ENCODE results near the gene AGO1. TPM values are rescaled to one million over a fixed set of nuclear protein-coding genes. Genes with fewer than 3 reads are reported as not detected.

The AGO1 gene
- total RNA-seq: 10 to 100 TPM in 4 of 5 donors, 1 to 10 TPM in 1; 8.0 to 20.3 (median 12.3) TPM
- polyA plus RNA-seq: 1 to 10 TPM; 2.2 to 3.7 (median 3.4) TPM
- long read RNA-seq, donor 1: 0 reads
- long read RNA-seq, donor 2, full-length matches to known transcripts: 1 of 20 reads
- long read RNA-seq, donor 2, partial matches to known transcripts: 19 of 20 reads
- long read RNA-seq, donor 2, other reads (novel, unspliced or antisense): 0 of 20 reads
- long read RNA-seq, donor 3, full-length matches to known transcripts: 1 of 1 reads
- long read RNA-seq, donor 3, partial matches to known transcripts: 0 of 1 reads
- long read RNA-seq, donor 3, other reads (novel, unspliced or antisense): 0 of 1 reads
- long read RNA-seq, donor 4: 0 reads
- long read RNA-seq, donor 5: 0 reads
- long read RNA-seq, donor 6: 0 reads
- long read RNA-seq, donor 7: 0 reads
- long read RNA-seq, donor 8, full-length matches to known transcripts: 1 of 1 reads
- long read RNA-seq, donor 8, partial matches to known transcripts: 0 of 1 reads
- long read RNA-seq, donor 8, other reads (novel, unspliced or antisense): 0 of 1 reads
- long read RNA-seq, donor 9: 0 reads
- long read RNA-seq, donor 10: 0 reads

DNA sequence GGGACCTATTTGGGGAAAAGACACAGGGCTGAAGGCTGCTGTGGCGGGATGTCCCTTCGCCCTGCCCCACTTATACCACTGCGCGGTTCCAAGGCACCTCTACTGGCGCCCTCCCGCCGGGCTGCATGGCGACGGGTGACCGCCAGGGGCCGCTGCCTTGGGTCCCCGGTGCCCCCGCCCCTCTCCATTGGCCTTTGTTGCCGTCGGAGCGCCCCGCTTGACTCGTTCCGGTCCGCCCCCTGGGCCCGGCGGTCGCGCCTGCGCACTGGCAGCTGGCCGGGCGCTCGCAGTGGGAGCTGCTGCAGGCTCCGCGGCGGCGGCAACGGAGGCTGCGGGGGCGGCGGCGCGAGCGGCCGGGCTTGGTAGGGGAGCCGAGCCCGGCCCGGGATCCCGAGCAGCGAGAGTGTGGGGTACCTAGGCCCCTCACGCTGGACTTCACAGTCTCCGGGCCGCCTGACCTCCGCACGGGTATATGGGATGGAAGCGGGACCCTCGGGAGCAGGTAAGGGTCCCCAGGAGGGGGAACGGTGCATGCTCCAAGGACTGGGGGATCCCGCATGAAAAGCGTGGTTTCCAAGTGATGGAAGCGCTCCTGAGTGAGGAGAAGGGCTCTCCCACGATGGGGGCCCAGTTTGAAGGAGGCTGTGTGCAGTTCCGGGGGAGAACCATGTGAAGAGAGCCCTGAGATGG is at the start of gene AGO1:
Gene AGO1 (plus strand): TSS at position 265 of the 690 bp plus-strand sequence. CDS start 213 bp downstream, at position 478.
- intact Hi-C loops (cut with DNase I; ENCODE audit: low total_unique reads): no loop called here
- H3K4me1 ChIP-seq: peaks cover 29 to 56% (median 47%) of the 10 kb centered on the region in 4 donors
- no peaks in the 10 kb centered on the region for H3K27me3 ChIP-seq
- H3K27ac ChIP-seq: peak within 1 kb of the TSS; percentile 81 to 90 (median 83)
- peaks cover 0 to 4% (median under 1%) of the 10 kb centered on the region in 4 donors for H3K36me3 ChIP-seq
- peak; percentile 95 to 98 for DNase-seq
- WGBS, 5 donors: 0 to 3% (median 1%) methylated on average over 26 to 58 of the region's 58 CpGs
- TF ChIP-seq, protein P1, sequence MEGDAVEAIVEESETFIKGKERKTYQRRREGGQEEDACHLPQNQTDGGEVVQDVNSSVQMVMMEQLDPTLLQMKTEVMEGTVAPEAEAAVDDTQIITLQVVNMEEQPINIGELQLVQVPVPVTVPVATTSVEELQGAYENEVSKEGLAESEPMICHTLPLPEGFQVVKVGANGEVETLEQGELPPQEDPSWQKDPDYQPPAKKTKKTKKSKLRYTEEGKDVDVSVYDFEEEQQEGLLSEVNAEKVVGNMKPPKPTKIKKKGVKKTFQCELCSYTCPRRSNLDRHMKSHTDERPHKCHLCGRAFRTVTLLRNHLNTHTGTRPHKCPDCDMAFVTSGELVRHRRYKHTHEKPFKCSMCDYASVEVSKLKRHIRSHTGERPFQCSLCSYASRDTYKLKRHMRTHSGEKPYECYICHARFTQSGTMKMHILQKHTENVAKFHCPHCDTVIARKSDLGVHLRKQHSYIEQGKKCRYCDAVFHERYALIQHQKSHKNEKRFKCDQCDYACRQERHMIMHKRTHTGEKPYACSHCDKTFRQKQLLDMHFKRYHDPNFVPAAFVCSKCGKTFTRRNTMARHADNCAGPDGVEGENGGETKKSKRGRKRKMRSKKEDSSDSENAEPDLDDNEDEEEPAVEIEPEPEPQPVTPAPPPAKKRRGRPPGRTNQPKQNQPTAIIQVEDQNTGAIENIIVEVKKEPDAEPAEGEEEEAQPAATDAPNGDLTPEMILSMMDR (IDR thresholded peaks at IDR 0.05): peak in 6 of 7 experiments; percentile 48 to 99 (median 94)
- no peak for TF ChIP-seq POLR2A (IDR thresholded peaks at IDR 0.05)
- TF ChIP-seq POLR2AphosphoS5 (IDR thresholded peaks at IDR 0.05): peak; percentile 69 to 92 (median 87)
- no peaks in the 10 kb centered on the region for H3K9me3 ChIP-seq
- peak within 1 kb of the TSS; percentile 95 to 100 (median 98) for H3K4me3 ChIP-seq

DNA sequence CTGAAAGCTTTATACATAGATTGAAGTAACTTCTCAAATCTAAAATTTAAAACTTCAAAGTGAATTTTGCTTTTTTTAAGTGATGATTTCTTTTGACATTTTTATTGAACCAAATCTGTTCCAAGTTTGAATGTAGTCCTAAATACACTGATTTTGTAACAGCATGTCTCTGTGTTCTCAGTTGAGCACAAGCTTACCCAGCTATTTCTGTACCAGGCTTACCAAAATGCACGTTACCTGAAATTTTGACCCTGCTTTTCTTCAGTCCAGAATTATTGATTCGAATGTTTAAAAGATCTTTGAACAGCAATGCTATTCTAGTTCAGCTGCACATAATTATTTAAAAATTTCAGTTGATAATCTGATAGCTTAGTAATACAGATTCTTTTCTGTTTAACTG is 49.6 kb upstream of the AGO1 start:
- Histone ChIP-seq H3K4me3 (no peak overlapping the region), H3K27me3 (no peaks in the 10 kb centered on the region), H3K9me3 (no peaks in the 10 kb centered on the region), H3K4me1 (no peaks in the 10 kb centered on the region), H3K36me3 (peaks cover 46 to 100% (median 99%) of the 10 kb centered on the region in 4 donors), H3K27ac (no peak overlapping the region)
- TF ChIP-seq POLR2AphosphoS5 (IDR thresholded peaks at IDR 0.05) (no peak), POLR2A (IDR thresholded peaks at IDR 0.05) (no peak)
- TF ChIP-seq, protein P1 (IDR thresholded peaks at IDR 0.05): no peak
- intact Hi-C loops (cut with DNase I; ENCODE audit: low total_unique reads): no loop called here
- DNase-seq: no peak
- WGBS, 5 donors: 90 to 96% (median 93%) methylated on average over 2 of the region's 2 CpGs

DNA sequence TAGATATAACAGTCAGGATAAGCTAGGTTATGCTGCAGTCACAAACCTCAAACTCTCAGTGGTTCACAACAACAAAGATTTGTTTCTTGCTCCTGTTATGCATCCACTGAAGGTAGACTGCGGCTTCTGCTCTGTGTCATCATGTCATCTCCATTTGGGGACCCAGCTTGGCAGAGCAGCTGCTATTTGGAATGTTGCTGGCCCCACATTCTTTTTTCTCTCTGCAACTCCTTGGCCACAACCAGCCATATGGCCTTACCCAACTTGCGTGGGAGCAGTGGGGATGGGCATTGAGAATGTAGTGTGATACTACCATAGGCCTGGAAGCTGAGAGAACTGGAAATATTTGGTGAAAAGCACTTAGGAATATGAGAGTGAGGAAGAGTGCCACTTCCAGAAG is 48.8 kb upstream of the AGO1 start:
- Histone ChIP-seq H3K4me3 (no peak overlapping the region), H3K36me3 (peaks cover 43 to 99% (median 97%) of the 10 kb centered on the region in 4 donors), H3K4me1 (no peaks in the 10 kb centered on the region), H3K27me3 (no peaks in the 10 kb centered on the region), H3K27ac (no peak overlapping the region), H3K9me3 (no peaks in the 10 kb centered on the region)
- WGBS, 5 donors: 89 to 100% (median 96%) methylated on average over 2 of the region's 2 CpGs
- no peak for TF ChIP-seq POLR2A (IDR thresholded peaks at IDR 0.05)
- no peak for TF ChIP-seq POLR2AphosphoS5 (IDR thresholded peaks at IDR 0.05)
- TF ChIP-seq EP300 (IDR thresholded peaks at IDR 0.05): no peak
- TF ChIP-seq, protein P1 (IDR thresholded peaks at IDR 0.05): no peak
- intact Hi-C loops (cut with DNase I; ENCODE audit: low total_unique reads): no loop called here
- DNase-seq: no peak

DNA sequence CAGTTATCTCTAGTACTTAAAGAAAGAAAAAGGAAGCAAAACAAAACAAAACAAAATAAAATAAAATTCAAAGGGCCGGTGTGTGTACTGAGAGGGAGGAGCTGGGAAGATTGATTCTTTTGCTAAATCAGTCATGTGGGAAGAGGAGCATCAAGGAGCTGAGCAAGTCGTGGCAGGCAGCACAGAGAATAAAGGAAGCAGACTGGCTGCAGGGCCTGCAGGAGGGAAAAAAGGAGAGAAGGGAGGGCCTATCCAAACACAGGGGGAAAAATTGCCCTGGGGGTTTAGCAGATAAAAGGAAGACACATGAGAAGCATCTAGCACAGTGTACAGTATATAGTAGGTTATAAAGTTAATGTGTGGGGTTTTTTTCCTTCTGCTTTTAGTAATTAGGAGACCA is 47.6 kb upstream of the AGO1 start:
- TF ChIP-seq, protein P1 (IDR thresholded peaks at IDR 0.05): no peak
- no peak for TF ChIP-seq POLR2A (IDR thresholded peaks at IDR 0.05)
- TF ChIP-seq EP300 (IDR thresholded peaks at IDR 0.05): no peak
- no peak for TF ChIP-seq POLR2AphosphoS5 (IDR thresholded peaks at IDR 0.05)
- H3K4me3 ChIP-seq: no peak overlapping the region
- H3K4me1 ChIP-seq: no peaks in the 10 kb centered on the region
- intact Hi-C loops (cut with DNase I; ENCODE audit: low total_unique reads): no loop called here
- DNase-seq: no peak
- WGBS, 5 donors: 54 to 67% (median 63%) methylated on average over 2 of the region's 2 CpGs
- no peaks in the 10 kb centered on the region for H3K27me3 ChIP-seq
- H3K9me3 ChIP-seq: no peaks in the 10 kb centered on the region
- no peak overlapping the region for H3K27ac ChIP-seq
- peaks cover 47 to 100% (median 97%) of the 10 kb centered on the region in 4 donors for H3K36me3 ChIP-seq
